ENCODE data around the gene KAZN. TPM values are rescaled to one million over a fixed set of nuclear protein-coding genes. Genes with fewer than 3 reads are reported as not detected.

Gene KAZN
- total RNA-seq, 1 donor from 2014 or later = 7.9 TPM

DNA sequence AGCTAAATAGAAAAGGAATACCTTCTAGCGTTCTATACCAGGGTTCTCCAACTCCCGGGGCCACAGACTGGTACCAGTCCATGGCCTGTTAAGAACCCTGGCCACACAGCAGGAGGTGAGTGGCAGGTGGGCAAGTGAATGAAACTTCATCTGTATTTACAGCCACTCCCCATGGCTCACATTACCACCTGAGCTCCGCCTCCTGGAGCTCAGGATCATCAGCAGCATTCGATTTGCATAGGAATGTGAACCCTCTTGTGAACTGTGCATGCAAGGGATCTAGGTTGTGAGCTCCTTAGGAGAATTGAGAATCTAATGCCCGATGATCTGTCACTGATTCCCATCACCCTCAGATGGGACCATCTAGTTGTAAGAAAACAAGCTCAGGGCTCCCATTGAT, 107.3 kb downstream of the KAZN start:
- no peak overlapping the region for H3K4me3 Mint-ChIP-seq (ENCODE audit: unreplicated experiment)
- peaks cover 14% of the 10 kb centered on the region for H3K36me3 Mint-ChIP-seq (ENCODE audit: unreplicated experiment)
- peaks cover 2% of the 10 kb centered on the region for H3K27me3 Mint-ChIP-seq (ENCODE audit: unreplicated experiment)
- peaks cover 13% of the 10 kb centered on the region for H3K9me3 Mint-ChIP-seq (ENCODE audit: unreplicated experiment)
- TF ChIP-seq, protein P1, sequence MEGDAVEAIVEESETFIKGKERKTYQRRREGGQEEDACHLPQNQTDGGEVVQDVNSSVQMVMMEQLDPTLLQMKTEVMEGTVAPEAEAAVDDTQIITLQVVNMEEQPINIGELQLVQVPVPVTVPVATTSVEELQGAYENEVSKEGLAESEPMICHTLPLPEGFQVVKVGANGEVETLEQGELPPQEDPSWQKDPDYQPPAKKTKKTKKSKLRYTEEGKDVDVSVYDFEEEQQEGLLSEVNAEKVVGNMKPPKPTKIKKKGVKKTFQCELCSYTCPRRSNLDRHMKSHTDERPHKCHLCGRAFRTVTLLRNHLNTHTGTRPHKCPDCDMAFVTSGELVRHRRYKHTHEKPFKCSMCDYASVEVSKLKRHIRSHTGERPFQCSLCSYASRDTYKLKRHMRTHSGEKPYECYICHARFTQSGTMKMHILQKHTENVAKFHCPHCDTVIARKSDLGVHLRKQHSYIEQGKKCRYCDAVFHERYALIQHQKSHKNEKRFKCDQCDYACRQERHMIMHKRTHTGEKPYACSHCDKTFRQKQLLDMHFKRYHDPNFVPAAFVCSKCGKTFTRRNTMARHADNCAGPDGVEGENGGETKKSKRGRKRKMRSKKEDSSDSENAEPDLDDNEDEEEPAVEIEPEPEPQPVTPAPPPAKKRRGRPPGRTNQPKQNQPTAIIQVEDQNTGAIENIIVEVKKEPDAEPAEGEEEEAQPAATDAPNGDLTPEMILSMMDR (IDR thresholded peaks at IDR 0.05; ENCODE audit: partially characterized antibody, unreplicated experiment) = no peak
- no peak overlapping the region for H3K27ac Mint-ChIP-seq (ENCODE audit: unreplicated experiment)
- H3K4me1 Mint-ChIP-seq (ENCODE audit: low read depth, unreplicated experiment) = no peaks in the 10 kb centered on the region
- DNase-seq = no peak

DNA sequence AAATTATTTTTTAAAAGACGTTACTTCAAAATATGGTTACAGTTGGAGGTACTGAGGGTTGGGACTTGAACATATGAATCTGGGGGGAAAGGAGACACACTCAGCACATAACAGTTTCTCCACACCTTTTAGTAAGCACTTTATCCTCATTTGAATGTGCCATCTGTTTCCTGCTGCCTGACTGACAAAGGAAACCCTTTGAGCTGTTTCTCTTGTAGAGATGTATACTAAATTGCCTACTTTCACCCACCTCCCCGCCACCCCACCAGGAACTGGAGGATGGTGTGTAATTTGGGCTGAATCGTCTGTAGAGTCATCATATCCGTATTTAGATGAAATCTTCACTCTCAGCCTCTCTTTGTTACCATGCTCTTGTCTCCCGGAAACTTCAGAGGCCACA, 108.1 kb downstream of the KAZN start:
- peaks cover 14% of the 10 kb centered on the region for H3K36me3 Mint-ChIP-seq (ENCODE audit: unreplicated experiment)
- H3K27ac Mint-ChIP-seq (ENCODE audit: unreplicated experiment) = no peak overlapping the region
- DNase-seq = no peak
- TF ChIP-seq, protein P1 (IDR thresholded peaks at IDR 0.05; ENCODE audit: partially characterized antibody, unreplicated experiment) = no peak
- peaks cover 13% of the 10 kb centered on the region for H3K9me3 Mint-ChIP-seq (ENCODE audit: unreplicated experiment)
- H3K27me3 Mint-ChIP-seq (ENCODE audit: unreplicated experiment) = peaks cover 2% of the 10 kb centered on the region
- H3K4me3 Mint-ChIP-seq (ENCODE audit: unreplicated experiment) = no peak overlapping the region
- H3K4me1 Mint-ChIP-seq (ENCODE audit: low read depth, unreplicated experiment) = no peaks in the 10 kb centered on the region

GRCh38 chr1:14707531-14708445, 109.3 kb downstream of the KAZN start:
- TF ChIP-seq, protein P1 (IDR thresholded peaks at IDR 0.05; ENCODE audit: partially characterized antibody, unreplicated experiment) = no peak
- no peaks in the 10 kb centered on the region for H3K4me1 Mint-ChIP-seq (ENCODE audit: low read depth, unreplicated experiment)
- H3K27ac Mint-ChIP-seq (ENCODE audit: unreplicated experiment) = no peak overlapping the region
- no peak overlapping the region for H3K4me3 Mint-ChIP-seq (ENCODE audit: unreplicated experiment)
- H3K9me3 Mint-ChIP-seq (ENCODE audit: unreplicated experiment) = peaks cover 13% of the 10 kb centered on the region
- peaks cover 2% of the 10 kb centered on the region for H3K27me3 Mint-ChIP-seq (ENCODE audit: unreplicated experiment)
- H3K36me3 Mint-ChIP-seq (ENCODE audit: unreplicated experiment) = peaks cover 14% of the 10 kb centered on the region
- no peak for DNase-seq

GRCh38 chr1:14710331-14710730, 111.8 kb downstream of the KAZN start:
- Mint-ChIP-seq H3K9me3 (ENCODE audit: unreplicated experiment) (peaks cover 11% of the 10 kb centered on the region), H3K36me3 (ENCODE audit: unreplicated experiment) (peaks cover 10% of the 10 kb centered on the region), H3K27me3 (ENCODE audit: unreplicated experiment) (peaks cover 5% of the 10 kb centered on the region), H3K4me1 (ENCODE audit: low read depth, unreplicated experiment) (peaks cover 3% of the 10 kb centered on the region), H3K4me3 (ENCODE audit: unreplicated experiment) (no peak overlapping the region), H3K27ac (ENCODE audit: unreplicated experiment) (no peak overlapping the region)
- no peak for DNase-seq
- TF ChIP-seq, protein P1 (IDR thresholded peaks at IDR 0.05; ENCODE audit: partially characterized antibody, unreplicated experiment) = no peak

DNA sequence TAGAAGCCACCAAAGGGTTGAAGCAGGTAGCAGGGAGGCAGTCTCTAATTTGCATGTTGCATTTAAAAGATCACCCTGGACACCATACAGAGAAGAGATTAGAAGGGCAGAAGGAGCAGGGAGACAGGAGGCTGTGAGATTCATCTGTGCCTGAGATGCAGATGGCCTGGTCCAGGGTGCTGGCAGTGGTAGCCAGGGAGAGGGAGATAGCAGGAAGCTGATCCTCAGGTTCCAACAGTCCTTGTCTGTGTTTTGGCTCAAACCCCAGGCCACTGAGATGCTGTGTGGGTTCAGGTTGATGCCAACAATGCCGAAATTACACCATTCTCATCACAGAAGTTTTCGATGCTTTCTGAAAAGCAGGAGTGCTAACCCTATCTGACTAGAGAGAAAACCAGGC, 113.7 kb downstream of the KAZN start:
- Mint-ChIP-seq H3K4me1 (ENCODE audit: low read depth, unreplicated experiment) (peaks cover 3% of the 10 kb centered on the region), H3K4me3 (ENCODE audit: unreplicated experiment) (no peak overlapping the region), H3K9me3 (ENCODE audit: unreplicated experiment) (peaks cover 9% of the 10 kb centered on the region), H3K36me3 (ENCODE audit: unreplicated experiment) (peaks cover 7% of the 10 kb centered on the region), H3K27me3 (ENCODE audit: unreplicated experiment) (peaks cover 5% of the 10 kb centered on the region), H3K27ac (ENCODE audit: unreplicated experiment) (no peak overlapping the region)
- no peak for DNase-seq
- TF ChIP-seq, protein P1 (IDR thresholded peaks at IDR 0.05; ENCODE audit: partially characterized antibody, unreplicated experiment) = no peak
